VCaP (cell line): ENCODE data around the gene PRKCE.

Source experiments
- H3K27ac ChIP-seq: fragments of 450-650 bp; 2 replicates; pipeline ENCODE4 v1.5.1; 2017
- TF ChIP-seq, protein P1 (sequence below): fragments of 450-650 bp; conservative IDR thresholded peaks from 2 replicates; pipeline ENCODE4 v1.5.1; 2017; ENCODE audit warnings: mild to moderate bottlenecking, moderate library complexity

PRKCE gene

DNA sequence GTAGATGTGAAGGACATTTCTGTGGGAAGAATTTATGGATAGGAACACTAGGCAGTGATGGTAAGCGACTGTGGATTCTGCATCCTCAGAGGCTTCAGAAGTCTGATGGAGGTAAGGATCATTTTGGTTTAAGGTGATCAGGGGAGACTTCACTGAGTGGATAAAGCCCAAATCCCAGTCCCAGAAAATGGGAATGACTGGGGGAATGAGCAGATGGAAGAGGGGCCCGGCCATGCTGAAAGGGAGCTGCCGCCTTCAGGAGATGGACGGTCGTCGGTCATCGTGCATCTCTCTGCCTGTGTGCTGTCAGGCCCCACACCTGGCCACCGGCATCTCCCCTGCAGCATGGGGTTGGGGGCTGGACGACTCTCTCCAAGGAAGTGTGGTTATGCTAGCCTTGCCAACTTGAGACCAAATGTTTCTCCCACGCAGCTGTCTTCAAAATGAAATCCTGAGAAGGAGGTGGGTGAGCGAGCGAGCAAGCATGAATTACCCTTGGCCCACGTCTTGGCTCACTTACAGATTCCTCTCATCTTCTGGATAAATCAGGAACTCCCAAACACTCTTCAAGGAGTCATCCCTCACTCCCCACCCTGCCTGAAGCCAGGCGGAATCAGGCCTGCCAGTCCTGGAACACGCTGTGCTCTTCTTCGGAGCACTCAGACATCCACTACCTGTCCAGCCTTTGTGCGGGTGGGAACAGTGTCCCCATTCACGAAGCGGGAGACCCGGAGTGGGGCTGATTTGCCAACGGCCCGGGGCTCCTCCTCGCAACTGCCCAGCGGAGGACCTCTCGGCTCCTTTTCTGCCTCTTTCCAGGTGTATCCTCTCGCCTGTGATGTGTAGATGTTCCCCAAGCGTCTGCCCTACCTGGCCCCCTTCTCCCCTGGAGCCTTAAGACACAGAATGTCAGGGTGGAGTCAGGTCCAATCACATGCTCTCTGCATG lies 85.6 kb downstream of the PRKCE start:
- TF ChIP-seq, protein P1, sequence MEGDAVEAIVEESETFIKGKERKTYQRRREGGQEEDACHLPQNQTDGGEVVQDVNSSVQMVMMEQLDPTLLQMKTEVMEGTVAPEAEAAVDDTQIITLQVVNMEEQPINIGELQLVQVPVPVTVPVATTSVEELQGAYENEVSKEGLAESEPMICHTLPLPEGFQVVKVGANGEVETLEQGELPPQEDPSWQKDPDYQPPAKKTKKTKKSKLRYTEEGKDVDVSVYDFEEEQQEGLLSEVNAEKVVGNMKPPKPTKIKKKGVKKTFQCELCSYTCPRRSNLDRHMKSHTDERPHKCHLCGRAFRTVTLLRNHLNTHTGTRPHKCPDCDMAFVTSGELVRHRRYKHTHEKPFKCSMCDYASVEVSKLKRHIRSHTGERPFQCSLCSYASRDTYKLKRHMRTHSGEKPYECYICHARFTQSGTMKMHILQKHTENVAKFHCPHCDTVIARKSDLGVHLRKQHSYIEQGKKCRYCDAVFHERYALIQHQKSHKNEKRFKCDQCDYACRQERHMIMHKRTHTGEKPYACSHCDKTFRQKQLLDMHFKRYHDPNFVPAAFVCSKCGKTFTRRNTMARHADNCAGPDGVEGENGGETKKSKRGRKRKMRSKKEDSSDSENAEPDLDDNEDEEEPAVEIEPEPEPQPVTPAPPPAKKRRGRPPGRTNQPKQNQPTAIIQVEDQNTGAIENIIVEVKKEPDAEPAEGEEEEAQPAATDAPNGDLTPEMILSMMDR = no peak
- H3K27ac ChIP-seq = no peak overlapping the region

DNA sequence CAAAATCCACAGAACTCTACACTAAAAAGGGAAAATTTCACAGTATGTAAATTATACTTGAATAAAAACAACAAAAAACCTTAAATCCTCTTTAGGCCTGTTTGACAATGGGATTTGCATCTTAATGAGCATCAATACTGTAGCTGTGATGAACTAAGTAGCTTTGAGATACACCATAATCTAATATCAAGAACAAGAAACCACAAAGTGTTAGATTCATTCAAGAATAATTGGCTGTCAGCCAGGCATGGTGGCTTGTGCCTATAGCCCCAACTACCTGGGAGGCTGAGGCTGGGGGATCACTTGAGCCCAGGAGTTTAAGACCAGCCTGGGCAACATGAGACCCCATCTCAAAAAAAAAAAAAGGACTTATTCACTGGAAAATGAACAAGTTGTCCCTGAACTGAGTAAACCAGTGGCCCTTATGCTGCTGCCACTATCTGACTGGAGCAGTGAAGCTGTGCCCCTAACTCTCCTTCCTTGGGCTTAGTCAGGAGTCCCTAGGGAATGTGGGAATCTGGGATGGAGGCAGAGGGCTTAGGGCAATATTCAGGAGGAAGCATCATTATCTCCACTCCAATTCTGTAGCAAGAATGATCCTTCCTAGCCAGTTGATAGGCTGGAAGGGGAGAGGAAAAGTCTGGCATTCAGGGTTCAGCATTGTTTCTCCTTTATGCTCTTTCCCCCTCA lies 88.5 kb downstream of the PRKCE start:
- TF ChIP-seq, protein P1 = no peak
- H3K27ac ChIP-seq = no peak overlapping the region

GRCh38 chr2:45741161-45741850 lies 89.8 kb downstream of the PRKCE start:
- H3K27ac ChIP-seq = no peak overlapping the region

DNA sequence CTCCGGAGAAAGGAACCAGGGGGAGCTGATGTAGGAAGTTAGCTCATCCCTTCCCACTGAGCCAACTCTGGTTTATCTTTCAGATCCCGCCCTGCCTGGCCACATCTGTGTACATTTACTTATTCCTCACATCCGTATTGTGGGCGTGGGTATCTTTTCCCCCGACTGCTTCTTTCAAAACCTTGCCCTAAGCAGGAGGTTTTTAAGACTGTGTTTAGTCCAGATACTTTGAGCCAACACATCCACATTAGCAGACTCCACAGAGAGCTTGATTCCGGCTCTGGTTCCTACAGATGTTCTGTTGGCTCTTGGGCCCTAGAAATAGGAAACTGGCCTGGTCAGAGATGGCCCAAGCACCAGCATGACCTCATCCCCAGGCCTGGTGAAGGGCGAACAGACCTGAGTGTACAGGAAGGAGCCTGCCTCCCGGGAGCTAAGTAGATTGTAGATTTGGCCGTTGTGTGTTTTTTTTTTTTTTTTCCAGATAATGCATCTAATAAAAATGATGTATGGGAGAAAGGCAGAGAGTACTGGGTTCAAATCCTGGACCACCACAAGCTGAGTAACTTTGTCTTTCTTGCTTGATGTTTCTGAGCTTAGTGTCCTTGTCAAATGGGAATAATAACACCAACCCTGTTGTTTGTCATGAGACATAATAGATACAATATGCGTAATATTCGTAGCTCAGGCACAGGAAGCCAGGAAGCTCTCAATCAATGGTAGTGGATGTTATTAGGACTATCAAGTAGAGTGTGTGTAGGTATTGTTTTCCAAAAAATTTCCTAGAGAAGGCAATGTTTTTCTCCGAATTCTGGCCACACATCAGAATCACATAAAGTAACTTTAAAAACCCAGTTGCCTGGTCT lies 92.3 kb downstream of the PRKCE start:
- TF ChIP-seq, protein P1 = no peak
- H3K27ac ChIP-seq = no peak overlapping the region

More at GRCh38 chr2:45741161-45741850, 89.8 kb downstream of the PRKCE start:
- TF ChIP-seq, protein P1 = no peak

- H3K27ac ChIP-seq = no peak overlapping the region
- TF ChIP-seq, protein P1 = no peak
Measured at GRCh38 chr2:45745231-45745630, 93.8 kb downstream of the PRKCE start.

- H3K27ac ChIP-seq = no peak overlapping the region
- TF ChIP-seq, protein P1 = no peak
Measured at GRCh38 chr2:45746888-45747287, 95.4 kb downstream of the PRKCE start.
